HG03354 (cell line): ENCODE results near the gene UQCRQ.
"Not testable (repeated sequence)": the region's sequence is repeated elsewhere in the genome, so short reads cannot be mapped to it uniquely, and the experiment has no call there.

ENCODE experiments used
- ATAC-seq: cut with Tn5 transposase; IDR thresholded peaks from one replicate; pipeline ENCODE4 v1.9.1; 2021; ENCODE audit warnings: mild to moderate bottlenecking; ENCODE audit not compliant: unreplicated experiment, poor library complexity, severe bottlenecking

Gene UQCRQ

GRCh38 chr5:132831095-132831860 lies 35.2 kb upstream of the UQCRQ start:
- ATAC-seq = no peak

GRCh38 chr5:132832612-132833011 lies 33.8 kb upstream of the UQCRQ start:
- ATAC-seq = no peak

GRCh38 chr5:132834057-132834456 lies 32.4 kb upstream of the UQCRQ start:
- ATAC-seq = no peak

- ATAC-seq = no peak
Observed at GRCh38 chr5:132836852-132837251, 29.6 kb upstream of the UQCRQ start.

GRCh38 chr5:132837868-132838267 lies 28.6 kb upstream of the UQCRQ start:
- no peak for ATAC-seq

- ATAC-seq = no peak
Observed at GRCh38 chr5:132838516-132839282, 27.7 kb upstream of the UQCRQ start.

GRCh38 chr5:132839426-132840301 lies 26.8 kb upstream of the UQCRQ start:
- no peak for ATAC-seq

- no peak for ATAC-seq
Observed at GRCh38 chr5:132840313-132840712, 26.1 kb upstream of the UQCRQ start.

GRCh38 chr5:132840896-132841295 lies 25.5 kb upstream of the UQCRQ start:
- ATAC-seq = no peak

GRCh38 chr5:132841305-132841704 lies 25.1 kb upstream of the UQCRQ start:
- no peak for ATAC-seq

- no peak for ATAC-seq
Observed at GRCh38 chr5:132848270-132848669, 18.2 kb upstream of the UQCRQ start.

GRCh38 chr5:132849347-132849746 lies 17.1 kb upstream of the UQCRQ start:
- no peak for ATAC-seq

GRCh38 chr5:132850066-132850465 lies 16.4 kb upstream of the UQCRQ start:
- ATAC-seq = no peak

GRCh38 chr5:132853323-132853722 lies 13.1 kb upstream of the UQCRQ start:
- no peak for ATAC-seq

- no peak for ATAC-seq
Observed at GRCh38 chr5:132853790-132854189, 12.7 kb upstream of the UQCRQ start.

GRCh38 chr5:132854301-132854700 lies 12.1 kb upstream of the UQCRQ start:
- no peak for ATAC-seq

GRCh38 chr5:132854992-132855391 lies 11.4 kb upstream of the UQCRQ start:
- not testable (repeated sequence) for ATAC-seq

GRCh38 chr5:132856011-132856410 lies 10.4 kb upstream of the UQCRQ start:
- no peak for ATAC-seq

GRCh38 chr5:132859889-132860437 lies 6.5 kb upstream of the UQCRQ start:
- ATAC-seq = no peak

- ATAC-seq = no peak
Observed at GRCh38 chr5:132860742-132861141, 5.7 kb upstream of the UQCRQ start.
